HCT116 (cell line): ENCODE measurements around the gene DNPEP. TPM values are rescaled to one million over a fixed set of nuclear protein-coding genes. Genes with fewer than 3 reads are reported as not detected.

Source experiments
- ATAC-seq: fragments of 200-7000 bp; cut with Tn5 transposase; 2 replicates; pipeline ENCODE4 v1.9.1; 2020; ENCODE audit warnings: mild to moderate bottlenecking, moderate library complexity
- BruUV-seq: library from RNA; stranded (reverse); fragments of 400-500 nt; replicated peaks from 2 replicates; lab custom pipeline; 2021; lab: Mats Ljungman, UMichigan
- CTCF ChIA-PET: fragments of 300-600 bp; sonication (Branson Sonifier 250); formaldehyde crosslinking; loops from one replicate; lab custom pipeline; 2021; ENCODE audit warnings: antibody characterized with exemption; lab: Charles Lee
- POLR2A ChIA-PET: fragments of 300-600, 350-600 bp; sonication (Branson Sonifier 250); formaldehyde crosslinking; loops from one replicate; lab custom pipeline; 2021; ENCODE audit warnings: antibody characterized with exemption; lab: Charles Lee
- RAD21 ChIA-PET, 2 experiments: fragments of 300-600 bp; sonication (Branson Sonifier 250); formaldehyde crosslinking; loops; one replicate each; lab custom pipeline; 2023; ENCODE audit warnings: low total read pairs in 2 of 2; ENCODE audit not compliant: uncharacterized antibody in 2 of 2, unreplicated experiment in 2 of 2, low non-redundant PET in 1 of 2; lab: Charles Lee
- DNase-seq: peaks from one replicate; pipeline ENCODE4 v3.0.0-alpha.2; 2010; ENCODE audit warnings: low read depth, low spot score
- H2AFZ ChIP-seq: fragments of 200-600 bp; shearing (Covaris generic), sonication (generic); 2 replicates; pipeline ENCODE4 v1.6.1; 2017; ENCODE audit warnings: low read depth, mixed run types, mixed read lengths, antibody characterized with exemption, low read length; ENCODE audit not compliant: poor library complexity, severe bottlenecking
- H3K27ac ChIP-seq: 2 replicates; pipeline ENCODE4 v1.5.1; 2012; ENCODE audit warnings: low read depth, low read length
- H3K27me3 ChIP-seq: fragments of 200-600 bp; sonication (generic); 2 replicates; pipeline ENCODE4 v1.6.1; 2016; ENCODE audit warnings: mixed run types, low read length, mixed read lengths; ENCODE audit not compliant: insufficient read depth
- H3K36me3 ChIP-seq, 2 experiments: fragments of 200-500 bp in 1 of 2; fragments of 200-600 bp in 1 of 2; sonication (Bioruptor generic) in 1 of 2; sonication (generic) in 1 of 2; 2 replicates each; pipeline versions ENCODE4 v1.5.1 to v1.6.1; 2014 to 2016; ENCODE audit warnings: low read length in 2 of 2, inconsistent platforms in 1 of 2, mixed read lengths in 1 of 2, mixed run types in 1 of 2; ENCODE audit not compliant: insufficient read depth in 2 of 2, control insufficient read depth in 1 of 2
- H3K4me1 ChIP-seq, 2 experiments: fragments of 200-600 bp in 1 of 2; sonication (generic) in 1 of 2; 2 replicates each; pipeline versions ENCODE4 v1.5.1 to v1.6.1; 2012 to 2017; ENCODE audit warnings: low read length in 2 of 2, inconsistent platforms in 1 of 2, mild to moderate bottlenecking in 1 of 2, mixed read lengths in 1 of 2, mixed run types in 1 of 2, moderate library complexity in 1 of 2; ENCODE audit not compliant: insufficient read depth in 2 of 2, control insufficient read depth in 1 of 2
- H3K4me2 ChIP-seq: fragments of 200-600 bp; sonication (generic); 2 replicates; pipeline ENCODE4 v1.6.1; 2017; ENCODE audit warnings: mixed run types, low read length, mixed read lengths
- H3K4me3 ChIP-seq, 2 experiments: fragments of 200-600 bp in 1 of 2; sonication (generic) in 1 of 2; replicated peaks in 1 of 2; 2 replicates each; pipeline ENCODE4 v1.5.1; 2011 to 2016; ENCODE audit warnings: low read length in 2 of 2, control low read depth in 1 of 2, low read depth in 1 of 2, mild to moderate bottlenecking in 1 of 2, mixed read lengths in 1 of 2, mixed run types in 1 of 2
- H3K79me2 ChIP-seq: fragments of 200-600 bp; sonication (generic); 2 replicates; pipeline ENCODE4 v1.6.1; 2017; ENCODE audit warnings: mild to moderate bottlenecking, mixed run types, low read length, moderate library complexity, mixed read lengths; ENCODE audit not compliant: insufficient read depth
- H3K9ac ChIP-seq: fragments of 200-600 bp; sonication (generic); 2 replicates; pipeline ENCODE4 v1.6.1; 2016; ENCODE audit warnings: low read length, mixed read lengths
- H3K9me2 ChIP-seq: fragments of 200-600 bp; sonication (generic), shearing (Covaris generic); 2 replicates; pipeline ENCODE4 v1.6.1; 2017; ENCODE audit warnings: mixed run types, mild to moderate bottlenecking, moderate library complexity; ENCODE audit not compliant: insufficient read depth
- H3K9me3 ChIP-seq, 2 experiments: fragments of 200-500 bp in 1 of 2; fragments of 200-600 bp in 1 of 2; sonication (Bioruptor generic) in 1 of 2; sonication (generic) in 1 of 2; 2 replicates each; pipeline ENCODE4 v1.6.1; 2014 to 2017; ENCODE audit warnings: low read length in 2 of 2, mixed read lengths in 2 of 2, inconsistent platforms in 1 of 2, low read depth in 1 of 2, mild to moderate bottlenecking in 1 of 2, mixed run types in 1 of 2, moderate library complexity in 1 of 2; ENCODE audit not compliant: control insufficient read depth in 1 of 2, insufficient read depth in 1 of 2
- H4K20me1 ChIP-seq: fragments of 200-600 bp; sonication (generic), shearing (Covaris generic); 2 replicates; pipeline ENCODE4 v1.6.1; 2017; ENCODE audit warnings: mixed run types, mild to moderate bottlenecking, moderate library complexity; ENCODE audit not compliant: insufficient read depth
- CEBPB ChIP-seq: IDR thresholded peaks from 2 replicates; pipeline ENCODE4 v1.6.1; 2012; ENCODE audit warnings: low read depth
- EZH2 ChIP-seq: fragments of 200-600 bp; sonication (generic); IDR thresholded peaks from 2 replicates; pipeline ENCODE4 v1.6.1; 2017; ENCODE audit warnings: antibody characterized with exemption, mixed run types
- POLR2AphosphoS5 ChIP-seq: IDR thresholded peaks from 2 replicates; pipeline ENCODE4 v1.6.1; 2011; ENCODE audit warnings: mild to moderate bottlenecking, low read depth, low read length, moderate library complexity
- RAD21 ChIP-seq: IDR thresholded peaks from 2 replicates; pipeline ENCODE4 v1.6.1; 2012; ENCODE audit warnings: low read depth, mild to moderate bottlenecking
- SIN3A ChIP-seq: IDR thresholded peaks from 2 replicates; pipeline ENCODE4 v1.6.1; 2012; ENCODE audit warnings: low read depth
- SP1 ChIP-seq: IDR thresholded peaks from 2 replicates; pipeline ENCODE4 v1.6.1; 2012; ENCODE audit warnings: low read depth
- SRF ChIP-seq: IDR thresholded peaks from 2 replicates; pipeline ENCODE4 v1.6.1; 2012; ENCODE audit warnings: low read depth
- TCF7L2 ChIP-seq: IDR thresholded peaks from 2 replicates; pipeline ENCODE4 v1.7.0; 2011; ENCODE audit warnings: borderline replicate concordance, inconsistent platforms; ENCODE audit not compliant: insufficient read depth, insufficient read length; ENCODE audit errors: extremely low read depth
- YY1 ChIP-seq: IDR thresholded peaks from 2 replicates; pipeline ENCODE4 v1.6.1; 2011; ENCODE audit warnings: low read length, low read depth, moderate library complexity, mild to moderate bottlenecking; ENCODE audit not compliant: insufficient replicate concordance; ENCODE audit errors: extremely low read depth
- ZNF274 ChIP-seq: fragments of 200-500 bp; sonication (Bioruptor generic); IDR thresholded peaks from 2 replicates; pipeline ENCODE4 v1.6.1; 2014; ENCODE audit warnings: mild to moderate bottlenecking, low read depth, low read length, inconsistent platforms
- intact Hi-C: fragments of 100-400 bp; cut with micrococcal nuclease; formaldehyde crosslinking; loops from 2 replicates; pipeline ENCODE4 v1.10.0; 2022
- total RNA-seq: library from RNA; stranded (reverse); gene quantifications from one replicate; pipeline ENCODE4 v1.2.1, GENCODE V29; 2021; ENCODE audit not compliant: unreplicated experiment
- TF ChIP-seq, protein P1 (sequence below), 3 experiments: fragments of 200-600 bp in 1 of 3; sonication (generic) in 1 of 3; IDR thresholded peaks in 2 of 3; conservative IDR thresholded peaks in 1 of 3; 2 replicates each; pipeline ENCODE4 v1.5.1; 2012 to 2017; ENCODE audit warnings: low read depth in 2 of 3, low read length in 2 of 3, antibody characterized with exemption in 1 of 3, borderline replicate concordance in 1 of 3, control low read depth in 1 of 3, mild to moderate bottlenecking in 1 of 3, mixed read lengths in 1 of 3, mixed run types in 1 of 3, moderate library complexity in 1 of 3; ENCODE audit not compliant: insufficient read depth in 1 of 3
- TF ChIP-seq, protein P2 (sequence below): IDR thresholded peaks from 2 replicates; pipeline ENCODE4 v1.6.1; 2012; ENCODE audit warnings: low read depth
- TF ChIP-seq, protein P3 (sequence below): IDR thresholded peaks from 2 replicates; pipeline ENCODE4 v1.6.1; 2012

The DNPEP gene
- total RNA-seq, 1 experiment from 2014 or later = 80.1 TPM

DNA sequence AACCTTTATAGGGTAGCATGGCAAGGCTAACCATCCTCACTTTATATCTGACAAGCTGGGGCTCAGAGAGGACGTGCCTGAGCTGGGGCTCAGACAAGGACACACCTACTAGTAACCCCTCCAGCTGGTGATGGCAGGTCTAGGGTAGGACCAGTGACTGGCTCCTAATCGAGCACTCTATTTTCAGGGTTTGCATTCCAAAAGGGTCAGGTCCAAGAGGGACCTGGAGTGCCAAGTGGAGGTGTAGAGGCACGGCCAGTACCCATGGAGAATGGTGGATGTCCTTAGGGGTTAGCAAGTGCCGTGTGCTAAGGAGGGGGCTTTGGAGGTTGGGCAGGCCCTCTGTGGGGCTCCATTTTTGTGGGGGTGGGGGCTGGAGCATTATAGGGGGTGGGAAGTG lies 29.2 kb upstream of the DNPEP start:
- TF ChIP-seq EZH2 (no peak), SP1 (no peak), RAD21 (no peak)
- Histone ChIP-seq H2AFZ (no peak overlapping the region), H3K9me3 (no peaks in the 10 kb centered on the region), H3K9me2 (no peaks in the 10 kb centered on the region), H3K27ac (no peak overlapping the region), H3K27me3 (no peaks in the 10 kb centered on the region), H3K36me3 (no peaks in the 10 kb centered on the region), H3K4me2 (no peak overlapping the region), H3K9ac (no peak overlapping the region), H3K4me1 (peaks cover 0 to 13% of the 10 kb centered on the region in 2 experiments; a peak in 2 of 4 replicates), H3K4me3 (no peak overlapping the region), H3K79me2 (no peaks in the 10 kb centered on the region), H4K20me1 (no peaks in the 10 kb centered on the region)
- POLR2A ChIA-PET = no interaction called here
- RAD21 ChIA-PET = no interaction called here
- no peak for DNase-seq
- CTCF ChIA-PET = interaction anchor here (1.3 to 1.4 kb wide), 2 partner anchors 14 to 17 kb away, joined by 3 read pairs; no protein-coding TSS in a partner anchor
- no TSS peak for BruUV-seq
- intact Hi-C loops = no loop called here
- no peak for ATAC-seq

DNA sequence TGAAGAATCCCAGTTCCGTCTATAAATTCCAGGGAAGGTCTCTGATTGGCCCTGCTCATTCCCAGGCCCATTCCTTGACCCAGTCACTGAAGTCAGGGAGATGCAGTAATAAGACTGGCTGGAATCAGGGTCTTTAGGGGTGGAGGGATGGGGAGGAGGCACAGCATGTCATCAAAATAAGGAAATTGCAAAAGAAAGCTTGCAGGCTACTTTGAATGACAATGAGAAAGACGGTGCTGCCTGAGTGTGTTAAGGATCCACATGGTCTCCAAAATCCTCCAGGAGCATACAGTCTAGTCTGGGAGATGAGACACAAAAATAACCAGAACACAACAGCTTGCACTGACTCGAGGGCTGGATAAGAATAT lies 28.5 kb upstream of the DNPEP start:
- ATAC-seq = no peak
- POLR2A ChIA-PET = no interaction called here
- CTCF ChIA-PET = interaction anchor here (1.3 to 1.4 kb wide), 2 partner anchors 14 to 18 kb away, joined by 3 read pairs; no protein-coding TSS in a partner anchor

More for the DNA sequence above, 28.5 kb upstream of the DNPEP start:
- intact Hi-C loops = no loop called here
- TF ChIP-seq POLR2AphosphoS5 (no peak), TCF7L2 (no peak), SRF (no peak), CEBPB (no peak), RAD21 (no peak), ZNF274 (no peak), YY1 (no peak), SIN3A (no peak)
- TF ChIP-seq, protein P1, sequence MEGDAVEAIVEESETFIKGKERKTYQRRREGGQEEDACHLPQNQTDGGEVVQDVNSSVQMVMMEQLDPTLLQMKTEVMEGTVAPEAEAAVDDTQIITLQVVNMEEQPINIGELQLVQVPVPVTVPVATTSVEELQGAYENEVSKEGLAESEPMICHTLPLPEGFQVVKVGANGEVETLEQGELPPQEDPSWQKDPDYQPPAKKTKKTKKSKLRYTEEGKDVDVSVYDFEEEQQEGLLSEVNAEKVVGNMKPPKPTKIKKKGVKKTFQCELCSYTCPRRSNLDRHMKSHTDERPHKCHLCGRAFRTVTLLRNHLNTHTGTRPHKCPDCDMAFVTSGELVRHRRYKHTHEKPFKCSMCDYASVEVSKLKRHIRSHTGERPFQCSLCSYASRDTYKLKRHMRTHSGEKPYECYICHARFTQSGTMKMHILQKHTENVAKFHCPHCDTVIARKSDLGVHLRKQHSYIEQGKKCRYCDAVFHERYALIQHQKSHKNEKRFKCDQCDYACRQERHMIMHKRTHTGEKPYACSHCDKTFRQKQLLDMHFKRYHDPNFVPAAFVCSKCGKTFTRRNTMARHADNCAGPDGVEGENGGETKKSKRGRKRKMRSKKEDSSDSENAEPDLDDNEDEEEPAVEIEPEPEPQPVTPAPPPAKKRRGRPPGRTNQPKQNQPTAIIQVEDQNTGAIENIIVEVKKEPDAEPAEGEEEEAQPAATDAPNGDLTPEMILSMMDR (IDR thresholded peaks at IDR 0.05 in 2 of 3, conservative IDR thresholded peaks at IDR 0.05 in 1 of 3; ENCODE audit: borderline replicate concordance in 1 of 3, insufficient read depth in 1 of 3, low read depth in 2 of 3, low read length in 2 of 3) = no peak
- TF ChIP-seq, protein P2, sequence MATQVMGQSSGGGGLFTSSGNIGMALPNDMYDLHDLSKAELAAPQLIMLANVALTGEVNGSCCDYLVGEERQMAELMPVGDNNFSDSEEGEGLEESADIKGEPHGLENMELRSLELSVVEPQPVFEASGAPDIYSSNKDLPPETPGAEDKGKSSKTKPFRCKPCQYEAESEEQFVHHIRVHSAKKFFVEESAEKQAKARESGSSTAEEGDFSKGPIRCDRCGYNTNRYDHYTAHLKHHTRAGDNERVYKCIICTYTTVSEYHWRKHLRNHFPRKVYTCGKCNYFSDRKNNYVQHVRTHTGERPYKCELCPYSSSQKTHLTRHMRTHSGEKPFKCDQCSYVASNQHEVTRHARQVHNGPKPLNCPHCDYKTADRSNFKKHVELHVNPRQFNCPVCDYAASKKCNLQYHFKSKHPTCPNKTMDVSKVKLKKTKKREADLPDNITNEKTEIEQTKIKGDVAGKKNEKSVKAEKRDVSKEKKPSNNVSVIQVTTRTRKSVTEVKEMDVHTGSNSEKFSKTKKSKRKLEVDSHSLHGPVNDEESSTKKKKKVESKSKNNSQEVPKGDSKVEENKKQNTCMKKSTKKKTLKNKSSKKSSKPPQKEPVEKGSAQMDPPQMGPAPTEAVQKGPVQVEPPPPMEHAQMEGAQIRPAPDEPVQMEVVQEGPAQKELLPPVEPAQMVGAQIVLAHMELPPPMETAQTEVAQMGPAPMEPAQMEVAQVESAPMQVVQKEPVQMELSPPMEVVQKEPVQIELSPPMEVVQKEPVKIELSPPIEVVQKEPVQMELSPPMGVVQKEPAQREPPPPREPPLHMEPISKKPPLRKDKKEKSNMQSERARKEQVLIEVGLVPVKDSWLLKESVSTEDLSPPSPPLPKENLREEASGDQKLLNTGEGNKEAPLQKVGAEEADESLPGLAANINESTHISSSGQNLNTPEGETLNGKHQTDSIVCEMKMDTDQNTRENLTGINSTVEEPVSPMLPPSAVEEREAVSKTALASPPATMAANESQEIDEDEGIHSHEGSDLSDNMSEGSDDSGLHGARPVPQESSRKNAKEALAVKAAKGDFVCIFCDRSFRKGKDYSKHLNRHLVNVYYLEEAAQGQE = no peak
- TF ChIP-seq, protein P3, sequence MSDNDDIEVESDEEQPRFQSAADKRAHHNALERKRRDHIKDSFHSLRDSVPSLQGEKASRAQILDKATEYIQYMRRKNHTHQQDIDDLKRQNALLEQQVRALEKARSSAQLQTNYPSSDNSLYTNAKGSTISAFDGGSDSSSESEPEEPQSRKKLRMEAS = no peak
- Histone ChIP-seq H3K4me3 (no peak overlapping the region), H3K9me3 (no peaks in the 10 kb centered on the region), H3K4me2 (no peak overlapping the region), H3K36me3 (no peaks in the 10 kb centered on the region), H2AFZ (no peak overlapping the region), H3K9ac (no peak overlapping the region), H4K20me1 (no peaks in the 10 kb centered on the region), H3K4me1 (peaks cover 0 to 13% of the 10 kb centered on the region in 2 experiments; a peak in 2 of 4 replicates), H3K9me2 (no peaks in the 10 kb centered on the region), H3K79me2 (no peaks in the 10 kb centered on the region), H3K27me3 (no peaks in the 10 kb centered on the region), H3K27ac (no peak overlapping the region)
- no TSS peak for BruUV-seq
- RAD21 ChIA-PET = no interaction called here
- DNase-seq = no peak
